GM19438 (cell line): ENCODE measurements around the gene GMCL1.

Experiments
- ATAC-seq: cut with Tn5 transposase; IDR thresholded peaks from one replicate; pipeline ENCODE4 v1.9.1; 2021; ENCODE audit warnings: low read depth; ENCODE audit not compliant: unreplicated experiment

The GMCL1 gene

GRCh38 chr2:69923116-69923515 is 93.7 kb downstream of the GMCL1 start:
- ATAC-seq = no peak

GRCh38 chr2:69926849-69927515 is 97.5 kb downstream of the GMCL1 start:
- ATAC-seq = no peak
